ENCODE data around the gene ZGPAT.
"Not testable (repeated sequence)": the region's sequence is repeated elsewhere in the genome, so short reads cannot be mapped to it uniquely, and the experiment has no call there.

ZGPAT gene

GRCh38 chr20:63766695-63767426, 59.0 kb downstream of the ZGPAT start:
- DNase-seq = no peak

- DNase-seq = no peak
Observed at GRCh38 chr20:63767456-63767855, 59.6 kb downstream of the ZGPAT start.

GRCh38 chr20:63767886-63768285, 60.0 kb downstream of the ZGPAT start:
- DNase-seq = no peak

GRCh38 chr20:63768591-63769515, 61.0 kb downstream of the ZGPAT start:
- DNase-seq = no peak

GRCh38 chr20:63769891-63770474, 62.1 kb downstream of the ZGPAT start:
- DNase-seq = no peak

- no peak for DNase-seq
Observed at GRCh38 chr20:63771046-63771707, 63.3 kb downstream of the ZGPAT start.

- DNase-seq = no peak
Observed at GRCh38 chr20:63772781-63773518, 65.1 kb downstream of the ZGPAT start.

GRCh38 chr20:63773571-63774241, 65.9 kb downstream of the ZGPAT start:
- DNase-seq = no peak

GRCh38 chr20:63774306-63774705, 66.5 kb downstream of the ZGPAT start:
- no peak for DNase-seq

- DNase-seq = no peak
Observed at GRCh38 chr20:63775096-63775978, 67.5 kb downstream of the ZGPAT start.

GRCh38 chr20:63776875-63777274, 69.0 kb downstream of the ZGPAT start:
- DNase-seq = not testable (repeated sequence)

GRCh38 chr20:63777614-63778013, 69.8 kb downstream of the ZGPAT start:
- no peak for DNase-seq

GRCh38 chr20:63778034-63778752, 70.4 kb downstream of the ZGPAT start:
- no peak for DNase-seq

GRCh38 chr20:63778857-63779256, 71.0 kb downstream of the ZGPAT start:
- DNase-seq = no peak

GRCh38 chr20:63781181-63781580, 73.3 kb downstream of the ZGPAT start:
- DNase-seq = no peak

GRCh38 chr20:63782051-63782471, 74.2 kb downstream of the ZGPAT start:
- DNase-seq = peak in 1 of 2 donors; percentile 37

GRCh38 chr20:63782521-63782971, 74.7 kb downstream of the ZGPAT start:
- no peak for DNase-seq

- no peak for DNase-seq
Observed at GRCh38 chr20:63783970-63784369, 76.1 kb downstream of the ZGPAT start.

GRCh38 chr20:63785691-63786131, 77.9 kb downstream of the ZGPAT start:
- DNase-seq = no peak

All from stimulated activated CD4-positive, alpha-beta T cell treated with anti-CD3 and anti-CD28 coated beads, Interleukin-2, amount 100 ng/mL, for 48 hours (primary cell).